Fibroblast of mammary gland (primary cell): ENCODE results near the gene TRIM14.

Experiments
- DNase-seq: peaks from one replicate; pipeline ENCODE4 v3.0.0-alpha.2; 2010; ENCODE audit warnings: low read depth
- H3K4me3 ChIP-seq: 2 replicates; pipeline ENCODE4 v1.5.1; 2011; ENCODE audit warnings: low read depth, mild to moderate bottlenecking, low read length, moderate library complexity; ENCODE audit not compliant: control insufficient read depth
- TF ChIP-seq, protein P1 (sequence below): conservative IDR thresholded peaks from 2 replicates; pipeline ENCODE4 v1.5.1; 2011; ENCODE audit warnings: low read depth, low read length, inconsistent platforms; ENCODE audit not compliant: control insufficient read depth, insufficient read depth

TRIM14 gene

DNA sequence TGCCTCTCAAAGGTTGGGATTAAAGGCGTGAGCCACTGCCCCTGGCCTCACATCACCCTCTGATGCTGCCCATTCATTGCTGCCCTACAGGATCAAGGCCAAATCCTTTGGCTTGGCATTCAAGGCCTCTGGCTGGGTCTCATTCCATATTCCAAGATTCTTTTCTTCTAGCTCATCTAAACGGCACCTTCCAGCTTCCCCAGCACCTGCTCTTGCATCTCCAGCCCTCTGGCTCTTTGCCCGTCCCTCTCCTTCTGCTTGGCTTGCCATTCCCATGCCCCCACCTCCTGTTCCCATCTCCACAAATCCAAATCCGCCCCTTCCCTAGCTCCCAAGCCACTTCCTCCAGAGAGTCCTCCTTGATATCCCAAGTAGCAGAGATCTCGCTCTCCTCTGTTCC is 40.3 kb upstream of the TRIM14 start:
- DNase-seq = no peak
- H3K4me3 ChIP-seq = no peak overlapping the region
- TF ChIP-seq, protein P1, sequence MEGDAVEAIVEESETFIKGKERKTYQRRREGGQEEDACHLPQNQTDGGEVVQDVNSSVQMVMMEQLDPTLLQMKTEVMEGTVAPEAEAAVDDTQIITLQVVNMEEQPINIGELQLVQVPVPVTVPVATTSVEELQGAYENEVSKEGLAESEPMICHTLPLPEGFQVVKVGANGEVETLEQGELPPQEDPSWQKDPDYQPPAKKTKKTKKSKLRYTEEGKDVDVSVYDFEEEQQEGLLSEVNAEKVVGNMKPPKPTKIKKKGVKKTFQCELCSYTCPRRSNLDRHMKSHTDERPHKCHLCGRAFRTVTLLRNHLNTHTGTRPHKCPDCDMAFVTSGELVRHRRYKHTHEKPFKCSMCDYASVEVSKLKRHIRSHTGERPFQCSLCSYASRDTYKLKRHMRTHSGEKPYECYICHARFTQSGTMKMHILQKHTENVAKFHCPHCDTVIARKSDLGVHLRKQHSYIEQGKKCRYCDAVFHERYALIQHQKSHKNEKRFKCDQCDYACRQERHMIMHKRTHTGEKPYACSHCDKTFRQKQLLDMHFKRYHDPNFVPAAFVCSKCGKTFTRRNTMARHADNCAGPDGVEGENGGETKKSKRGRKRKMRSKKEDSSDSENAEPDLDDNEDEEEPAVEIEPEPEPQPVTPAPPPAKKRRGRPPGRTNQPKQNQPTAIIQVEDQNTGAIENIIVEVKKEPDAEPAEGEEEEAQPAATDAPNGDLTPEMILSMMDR = no peak

DNA sequence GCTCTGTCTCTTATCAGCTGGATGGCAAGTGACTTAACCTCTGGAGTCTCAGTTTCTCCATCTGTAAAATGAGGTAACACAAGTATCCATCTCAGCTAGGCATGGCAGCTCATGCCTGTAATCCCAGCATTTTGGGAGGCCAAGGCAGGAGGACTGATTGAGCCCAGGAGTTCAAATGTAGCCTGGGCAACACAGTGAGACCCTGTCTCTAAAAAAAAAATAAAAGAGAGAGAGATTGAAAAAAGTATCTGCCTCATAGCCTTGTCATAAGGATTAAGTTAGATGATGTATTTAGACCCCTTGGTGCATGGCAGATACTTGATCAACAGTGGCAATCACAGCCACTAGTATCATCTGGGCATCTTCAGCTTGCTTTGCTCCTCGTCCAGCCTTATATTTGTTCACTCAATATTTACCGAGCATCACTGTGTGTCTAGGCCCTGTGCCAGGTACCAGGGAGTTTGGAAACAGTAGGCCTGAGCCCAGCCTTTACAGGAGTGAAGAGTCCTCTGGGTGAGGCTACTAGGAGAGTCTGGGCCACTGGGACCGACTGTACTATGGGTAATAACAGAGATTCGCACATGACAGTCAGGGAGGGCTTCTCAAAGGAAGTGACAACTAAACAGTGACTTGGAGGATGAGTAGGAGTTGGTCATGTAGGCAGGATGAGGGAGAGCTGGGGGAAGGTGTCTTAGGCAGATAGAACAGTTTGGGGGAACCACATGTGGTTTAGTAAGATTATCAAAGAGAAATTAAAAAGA is 39.2 kb upstream of the TRIM14 start:
- TF ChIP-seq, protein P1 = no peak
- no peak overlapping the region for H3K4me3 ChIP-seq
- no peak for DNase-seq

DNA sequence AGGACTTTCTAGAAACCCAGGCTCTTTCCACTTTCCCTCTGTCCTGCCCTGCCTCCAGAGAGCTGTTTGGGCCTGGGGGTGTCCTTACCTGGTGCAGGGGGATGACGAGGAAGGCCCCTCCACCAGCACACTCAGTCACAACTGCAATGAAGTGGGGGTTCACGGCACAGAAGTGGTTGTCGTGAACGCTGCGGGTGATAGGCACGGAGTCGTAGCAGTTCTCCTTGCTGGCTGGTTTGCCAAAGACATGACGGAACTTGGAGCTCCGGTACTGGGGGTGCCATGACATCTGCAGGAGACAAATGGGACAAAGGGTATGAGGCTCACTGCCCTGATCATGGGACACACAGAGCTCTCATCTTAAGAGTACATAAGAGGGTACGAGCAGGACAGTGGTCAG is 38.4 kb upstream of the TRIM14 start:
- TF ChIP-seq, protein P1 = no peak
- DNase-seq = no peak
- no peak overlapping the region for H3K4me3 ChIP-seq

DNA sequence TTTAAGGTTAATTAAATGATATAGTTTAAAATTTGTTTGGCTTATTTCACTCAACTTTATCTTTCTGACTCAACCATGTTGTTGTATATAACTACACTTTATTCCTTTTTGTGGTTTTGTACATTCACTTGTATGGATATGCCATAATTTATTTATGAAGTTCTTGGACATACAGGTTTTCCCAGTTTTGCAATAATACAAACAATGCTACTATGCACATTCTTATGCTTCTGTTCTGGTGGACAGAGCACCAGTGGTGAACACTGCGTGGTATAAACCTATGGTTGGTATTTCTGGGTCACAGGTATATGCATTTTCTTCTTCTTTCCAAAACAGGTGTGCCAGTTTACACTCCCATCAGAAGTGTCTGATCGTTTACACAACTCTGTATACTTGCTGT is 35.7 kb upstream of the TRIM14 start:
- TF ChIP-seq, protein P1 = no peak
- no peak for DNase-seq
- H3K4me3 ChIP-seq = no peak overlapping the region

DNA sequence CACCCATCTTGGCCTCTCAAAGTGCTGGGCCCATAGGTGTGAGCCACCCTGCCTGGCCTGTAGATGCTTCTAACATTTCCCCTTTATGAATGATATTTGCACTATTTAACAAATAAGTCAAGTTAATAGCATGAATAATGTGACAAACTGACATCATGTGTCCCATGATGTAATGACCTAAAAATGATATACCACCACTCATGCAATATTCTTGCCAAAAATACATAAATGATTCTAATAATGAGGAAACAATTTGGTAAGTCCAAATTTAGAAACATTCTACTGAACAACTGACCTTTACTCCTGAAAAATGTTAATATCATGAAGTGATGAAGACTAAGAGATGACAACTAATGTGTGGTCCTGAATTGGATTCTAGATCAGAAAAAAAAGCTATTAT is 33.5 kb upstream of the TRIM14 start:
- TF ChIP-seq, protein P1 = no peak
- no peak overlapping the region for H3K4me3 ChIP-seq
- no peak for DNase-seq

DNA sequence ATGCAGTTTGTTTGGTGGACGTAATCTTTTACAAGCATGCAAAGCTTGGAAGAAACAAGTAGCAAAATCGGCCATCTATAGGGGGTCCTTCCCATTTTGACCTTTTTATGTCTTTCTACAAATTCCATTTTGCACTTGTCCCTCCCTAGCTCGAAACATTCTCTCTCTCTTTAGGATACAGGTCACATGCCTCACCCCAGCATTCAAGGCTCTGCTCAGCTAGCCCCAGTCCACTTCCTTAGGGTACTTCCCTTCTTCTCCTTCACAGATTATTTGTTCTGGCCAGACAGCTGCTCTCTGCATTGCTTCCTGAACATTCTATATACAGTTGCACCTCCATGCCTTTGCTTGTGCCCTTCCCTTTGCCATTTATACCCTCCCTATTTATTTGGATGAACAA is 31.7 kb upstream of the TRIM14 start:
- H3K4me3 ChIP-seq = no peak overlapping the region
- TF ChIP-seq, protein P1 = no peak
- DNase-seq = no peak

DNA sequence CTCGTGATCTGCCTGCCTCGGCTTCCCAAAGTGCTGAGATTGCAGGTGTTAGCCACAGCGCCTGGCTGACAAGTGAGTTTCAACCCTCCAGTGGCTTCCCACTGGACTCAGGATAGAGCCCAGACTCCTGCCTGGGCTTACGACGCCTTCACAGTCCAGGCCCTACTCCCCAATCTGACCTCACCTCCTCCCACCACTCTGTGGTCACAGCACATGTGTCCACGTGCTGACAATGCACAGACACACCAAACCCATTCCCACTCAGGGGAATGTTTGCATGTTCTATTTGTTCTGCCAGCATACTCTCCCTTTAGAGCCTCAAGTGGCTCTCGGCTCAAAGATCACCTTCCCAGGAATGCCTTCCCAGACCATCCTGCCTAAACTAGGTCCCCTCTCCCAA is 31.1 kb upstream of the TRIM14 start:
- DNase-seq = no peak

More for the DNA sequence above, 31.1 kb upstream of the TRIM14 start:
- H3K4me3 ChIP-seq = no peak overlapping the region
- TF ChIP-seq, protein P1 = no peak
